NCI-H460 (cell line): Measurements from ENCODE around the gene KRTAP9-6. TPM values are rescaled to one million over a fixed set of nuclear protein-coding genes. Genes with fewer than 3 reads are reported as not detected.
"Not testable (repeated sequence)": the region's sequence is repeated elsewhere in the genome, so short reads cannot be mapped to it uniquely, and the experiment has no call there.

Experiments used
- DNase-seq: peaks from one replicate; pipeline ENCODE4 v3.0.0-alpha.2; 2016; ENCODE audit warnings: low read depth; ENCODE audit errors: extremely low read depth
- total RNA-seq: library from RNA; depleted of rRNA; stranded (reverse); fragments of >200 nt; shearing (Covaris generic); gene quantifications from 2 replicates; pipeline ENCODE4 v1.2.3, GENCODE V29; 2014

KRTAP9-6 gene
- total RNA-seq, 1 experiment from 2014 or later = not detected

DNA sequence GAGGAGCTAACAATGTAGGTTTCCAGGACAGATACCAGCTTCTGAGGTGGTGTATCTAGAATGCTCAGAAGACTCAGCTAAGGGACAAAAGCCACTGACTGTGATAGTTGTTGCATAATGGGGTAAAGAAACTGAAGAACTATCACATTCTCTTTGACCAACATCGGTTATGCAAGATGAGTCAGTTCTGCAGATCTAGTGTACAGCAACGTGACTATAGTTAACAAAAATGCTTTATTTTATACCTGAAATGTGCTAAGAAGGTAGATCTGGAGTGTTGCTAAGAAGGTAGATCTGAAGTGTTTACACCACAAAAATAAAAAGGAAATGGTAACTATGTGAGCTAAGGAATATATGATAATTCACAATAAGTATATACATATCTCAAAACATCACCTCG is 2.5 kb downstream of the KRTAP9-6 start:
- no peak for DNase-seq

- not testable (repeated sequence) for DNase-seq
These were observed 6.1 kb downstream of the KRTAP9-6 start for GRCh38 chr17:41271323-41271722.

DNA sequence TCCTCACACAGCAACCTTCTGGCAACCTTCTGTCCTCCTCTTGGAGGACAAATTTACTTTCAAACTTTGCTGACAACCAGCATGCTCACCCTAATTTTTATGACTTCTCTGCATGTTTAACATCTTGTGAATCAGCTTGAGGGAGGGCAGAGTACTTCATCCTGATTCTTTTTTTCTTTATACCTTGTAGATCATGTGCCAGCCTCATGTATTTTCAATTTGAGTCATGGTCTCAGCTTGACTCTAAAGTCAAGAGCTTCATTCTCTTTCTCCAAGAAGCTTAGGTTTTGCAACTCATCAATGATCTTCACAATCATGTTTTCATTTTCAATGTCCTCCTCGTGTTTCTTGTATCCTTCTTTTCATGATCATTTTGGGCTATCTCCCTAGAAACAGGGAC is 6.7 kb downstream of the KRTAP9-6 start:
- DNase-seq = no peak

GRCh38 chr17:41275648-41276190 is 10.5 kb downstream of the KRTAP9-6 start, which contains the start of gene KRTAP9-7:
Gene KRTAP9-7 (plus strand): TSS chr17:41275698. CDS start chr17:41275698, 0 bp downstream.
- not testable (repeated sequence) for DNase-seq

DNA sequence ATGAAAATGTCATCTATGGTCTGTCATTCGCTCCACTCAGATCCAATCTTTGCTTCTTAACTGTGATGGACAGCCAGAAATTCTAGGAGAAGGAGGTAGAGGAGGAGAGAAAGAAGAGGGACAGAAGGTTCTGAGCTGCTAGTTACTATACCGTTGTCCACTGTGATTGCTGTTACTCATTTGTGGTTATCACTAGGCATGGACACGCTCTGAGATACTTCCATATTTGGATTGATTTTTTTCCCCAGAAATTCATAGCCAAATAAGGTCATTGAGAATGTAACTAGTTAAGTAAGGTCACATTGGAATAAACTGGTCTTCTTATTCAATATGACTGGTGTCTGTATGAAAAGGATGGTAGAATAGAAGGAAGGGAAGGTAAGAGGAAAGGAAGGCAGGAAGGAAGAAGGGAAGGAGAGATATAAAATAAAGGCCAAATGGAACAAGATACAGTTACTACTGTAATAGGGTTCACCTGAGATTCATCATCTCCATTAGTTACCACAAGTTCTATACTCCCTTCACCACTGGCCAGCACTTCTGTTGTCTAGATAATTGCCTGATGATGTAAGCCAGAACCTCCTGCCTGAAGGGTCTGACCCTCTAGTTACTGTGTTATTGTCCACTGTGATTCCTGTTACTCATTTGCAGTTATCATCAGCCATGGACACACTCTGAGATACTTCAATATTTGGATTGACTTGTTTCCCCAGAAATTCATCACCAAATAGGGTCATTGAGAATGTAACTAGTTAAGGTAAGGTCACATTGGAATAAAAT is 13.2 kb downstream of the KRTAP9-6 start:
- DNase-seq = no peak

- DNase-seq = no peak
These were observed 18.9 kb downstream of the KRTAP9-6 start for GRCh38 chr17:41284043-41284442.

DNA sequence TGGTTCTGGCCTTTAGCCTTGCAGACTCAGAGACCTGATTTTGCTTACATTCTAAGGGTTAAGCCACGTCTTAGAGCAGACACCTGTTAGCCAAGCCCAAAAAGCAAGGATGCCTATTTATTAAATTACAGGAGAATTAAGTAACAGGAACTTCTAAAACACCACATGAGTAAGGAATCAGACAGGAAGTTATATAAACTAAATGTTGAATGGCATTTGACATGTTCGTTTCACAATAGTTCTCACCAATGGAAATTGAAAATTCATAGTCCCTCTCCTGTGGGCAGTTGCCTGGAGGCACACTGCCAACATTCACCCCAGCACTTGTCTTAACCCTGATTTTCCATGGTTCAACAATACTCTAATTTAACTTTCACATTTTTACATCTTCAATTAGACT is 19.4 kb downstream of the KRTAP9-6 start:
- no peak for DNase-seq

DNA sequence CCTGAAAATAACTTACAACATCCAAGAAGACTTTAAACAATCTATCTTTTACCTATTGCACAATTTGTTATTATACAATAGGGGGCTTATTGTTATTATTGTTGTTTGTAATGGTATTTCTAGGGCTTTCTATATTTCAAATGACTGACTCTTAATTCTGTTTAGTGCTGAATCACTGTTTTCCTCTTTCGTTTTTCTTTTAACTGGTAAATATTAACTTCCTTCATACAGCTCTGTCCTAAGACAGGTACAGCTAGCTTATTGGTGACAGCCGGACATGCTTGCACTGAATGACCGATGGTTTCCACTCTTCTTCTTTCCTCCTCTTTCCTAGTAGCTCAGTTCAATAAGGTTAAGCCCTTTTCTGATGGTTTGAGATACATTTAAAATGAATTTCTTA is 21.9 kb downstream of the KRTAP9-6 start:
- no peak for DNase-seq

DNA sequence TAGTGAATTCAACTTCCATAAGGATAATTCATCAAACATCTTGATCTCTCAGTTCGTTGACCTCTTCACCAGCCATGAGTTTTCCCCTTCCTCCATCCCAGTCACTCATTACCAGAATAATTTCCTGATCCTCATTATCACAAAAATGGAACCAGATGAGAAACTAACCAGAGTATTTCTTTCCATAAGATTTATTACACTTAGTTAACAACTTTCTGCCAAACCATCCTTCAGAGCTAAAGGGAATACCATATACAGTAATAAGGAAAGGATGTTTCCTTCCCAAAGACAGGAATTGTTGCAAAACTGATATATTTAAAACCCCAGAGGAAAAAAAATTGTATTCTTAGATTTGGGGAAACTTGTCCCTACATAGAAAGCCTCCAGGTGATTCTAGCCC is 28.8 kb downstream of the KRTAP9-6 start:
- DNase-seq = no peak

DNA sequence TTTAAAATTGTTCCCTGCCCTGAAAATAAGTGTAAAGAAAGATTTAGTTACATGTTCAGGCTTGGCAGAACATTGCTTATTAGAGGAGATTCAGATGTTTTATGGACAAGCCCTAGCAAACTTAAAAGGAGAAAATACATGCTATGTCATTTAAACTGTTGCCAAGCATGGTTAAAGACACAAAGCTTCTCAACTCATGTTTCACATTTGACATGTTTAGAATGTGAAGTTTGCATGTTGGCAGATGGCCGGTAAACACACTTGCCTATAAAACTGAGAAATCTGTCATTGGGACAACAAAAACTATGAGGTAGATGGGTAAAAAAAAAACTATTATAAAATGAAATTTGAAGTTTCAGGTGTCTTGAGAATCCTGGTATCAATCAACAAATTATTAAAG is 31.7 kb downstream of the KRTAP9-6 start:
- DNase-seq = no peak

- DNase-seq = no peak
These were observed 33.4 kb downstream of the KRTAP9-6 start for GRCh38 chr17:41298458-41299135.

DNA sequence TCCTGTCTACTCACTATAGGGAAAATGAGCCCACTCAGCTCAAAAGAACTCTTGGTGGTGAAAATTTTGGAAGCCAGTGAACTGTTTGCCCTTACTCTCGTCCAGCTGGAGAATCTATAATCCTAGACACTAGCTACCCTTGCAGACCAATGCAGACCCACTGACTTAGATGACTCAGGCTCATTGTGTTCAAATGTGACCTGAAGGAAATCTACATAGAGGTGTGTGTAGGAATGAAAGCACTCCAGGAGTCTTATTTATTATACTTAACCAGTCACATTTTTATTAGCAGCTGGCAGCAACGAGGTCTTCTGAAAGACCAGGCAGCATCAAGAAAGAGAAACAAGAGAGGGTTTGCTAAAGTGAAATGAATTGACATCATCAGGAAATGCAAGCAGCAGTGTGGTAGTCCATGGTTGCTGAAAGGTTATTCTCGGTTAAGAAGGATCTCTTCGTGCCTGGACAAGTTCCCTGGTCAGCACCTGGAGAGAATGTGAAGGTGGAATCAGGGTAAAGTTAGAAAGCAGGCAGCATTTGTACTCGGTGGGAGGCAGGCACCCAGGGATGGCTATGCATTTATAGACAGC is 36.1 kb downstream of the KRTAP9-6 start:
- DNase-seq = no peak

- no peak for DNase-seq
These were observed 37.0 kb downstream of the KRTAP9-6 start, which contains the start of gene KRTAP29-1 for GRCh38 chr17:41301916-41302901. Gene KRTAP29-1 (minus strand): TSS chr17:41302851. CDS start chr17:41302851, 0 bp downstream.

- no peak for DNase-seq
These were observed 37.8 kb downstream of the KRTAP9-6 start for GRCh38 chr17:41302981-41303380.

GRCh38 chr17:41304091-41304490 is 38.9 kb downstream of the KRTAP9-6 start:
- DNase-seq = no peak

DNA sequence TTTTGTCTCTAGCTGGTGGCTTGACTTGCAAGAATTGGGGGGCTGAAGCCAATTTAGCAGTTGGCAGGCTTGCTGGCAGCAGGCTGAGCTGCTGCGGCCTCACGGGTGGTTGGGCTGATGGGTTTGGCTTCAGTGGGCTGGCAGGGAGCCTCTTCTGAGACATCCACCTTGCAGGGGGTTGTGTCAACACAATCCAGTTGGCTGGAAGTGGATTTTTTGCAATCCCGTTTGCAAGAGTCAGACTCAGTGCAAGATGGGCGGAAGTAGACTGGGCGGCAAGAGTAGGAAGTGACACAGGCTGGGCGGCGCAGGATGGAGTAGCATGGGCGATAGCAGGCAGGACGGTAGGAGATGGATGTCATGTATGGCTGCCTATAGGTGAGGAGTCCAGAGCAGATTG is 42.5 kb downstream of the KRTAP9-6 start:
- DNase-seq = no peak

DNA sequence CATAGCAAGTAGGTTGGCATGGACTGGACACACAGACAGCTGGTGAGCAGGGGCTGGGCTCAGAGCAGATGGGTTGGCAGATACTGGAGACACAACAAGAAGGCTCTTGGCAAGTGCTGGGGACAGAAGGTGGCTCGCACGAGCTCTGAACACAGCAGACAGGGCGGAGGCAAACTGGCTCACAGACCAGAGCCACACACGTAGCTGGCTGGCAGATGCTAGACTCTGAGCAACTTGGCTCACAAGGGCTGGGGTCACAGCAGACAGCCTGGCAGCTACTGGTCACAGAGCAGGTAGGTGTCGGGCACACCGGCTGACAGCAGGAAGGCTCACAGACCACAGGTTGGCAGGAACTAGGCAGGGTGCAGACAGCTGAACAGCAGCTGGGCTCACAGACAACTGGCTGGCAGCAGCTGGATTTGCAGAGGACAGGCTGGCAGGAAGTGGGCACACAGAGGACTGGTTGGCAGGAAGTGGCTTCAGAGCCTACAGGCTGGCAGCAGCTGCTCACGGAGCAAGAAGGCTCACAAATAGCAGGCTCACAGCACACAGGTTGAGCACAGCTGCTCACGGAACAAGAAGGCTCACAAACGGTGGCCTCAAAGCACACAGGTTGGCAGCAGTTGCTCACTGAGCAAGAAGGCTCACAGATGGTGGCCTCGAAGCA is 43.2 kb downstream of the KRTAP9-6 start:
- DNase-seq = no peak

- DNase-seq = no peak
These were observed 43.8 kb downstream of the KRTAP9-6 start, which contains the start of gene KRTAP16-1 for GRCh38 chr17:41308918-41309359. Gene KRTAP16-1 (minus strand): TSS chr17:41309309. CDS start chr17:41309253, 56 bp downstream.

- DNase-seq = no peak
These were observed 45.9 kb downstream of the KRTAP9-6 start for GRCh38 chr17:41311111-41311510.
